H1 (cell line): ENCODE data around the gene FGF12. TPM values are rescaled to one million over a fixed set of nuclear protein-coding genes. Genes with fewer than 3 reads are reported as not detected.

Experiments
- CREB1 ChIP-seq: IDR thresholded peaks from 2 replicates; pipeline ENCODE4 v1.6.1; 2012; ENCODE audit warnings: inconsistent platforms
- GABPA ChIP-seq: IDR thresholded peaks from 2 replicates; pipeline ENCODE4 v1.6.1; 2011; ENCODE audit warnings: mild to moderate bottlenecking, low read length, moderate library complexity, borderline replicate concordance; ENCODE audit not compliant: insufficient read depth
- HDAC2 ChIP-seq, 2 experiments: fragments of 300-600 bp in 1 of 2; sonication (generic) in 1 of 2; IDR thresholded peaks; 2 replicates each; pipeline ENCODE4 v1.6.1; 2011 to 2012; ENCODE audit warnings: low read depth in 2 of 2, low read length in 2 of 2, mild to moderate bottlenecking in 2 of 2, moderate library complexity in 2 of 2, borderline replicate concordance in 1 of 2, inconsistent platforms in 1 of 2
- KDM1A ChIP-seq: fragments of 200-600, 300-600 bp; sonication (generic); IDR thresholded peaks from 2 replicates; pipeline ENCODE4 v1.7.1; 2016; ENCODE audit warnings: mild to moderate bottlenecking, low read length, borderline replicate concordance
- RNF2 ChIP-seq: fragments of 200-900, 300-1000 bp; sonication (generic); IDR thresholded peaks from 2 replicates; pipeline ENCODE4 v1.7.1; 2016; ENCODE audit warnings: borderline replicate concordance, low read depth, mild to moderate bottlenecking, antibody characterized with exemption, low read length; ENCODE audit not compliant: poor library complexity, severe bottlenecking; ENCODE audit errors: missing control alignments
- SIRT6 ChIP-seq: IDR thresholded peaks from one replicate; pipeline ENCODE4 v1.7.1; 2012; ENCODE audit warnings: low read length, inconsistent platforms
- TBP ChIP-seq: IDR thresholded peaks from 2 replicates; pipeline ENCODE4 v1.6.1; 2011; ENCODE audit warnings: low read depth, low read length, improper control_type of control experiment
- TEAD4 ChIP-seq: IDR thresholded peaks from 2 replicates; pipeline ENCODE4 v1.6.1; 2012; ENCODE audit warnings: low read depth, low read length, inconsistent platforms, mixed read lengths
- polyA plus RNA-seq, 7 experiments: library from polyadenylated mRNA; depleted of rRNA in 3 of 7; stranded (reverse) in 5 of 7; unstranded in 2 of 7; fragments of >200 nt in 5 of 7; fragments of 200-250 nt in 2 of 7; gene quantifications; 1 replicate in 5 of 7; 2 replicates in 1 of 7; 4 replicates in 1 of 7; pipeline versions ENCODE4 v1.2.1 to v1.2.3, GENCODE V29; 2011 to 2013; ENCODE audit warnings: missing spikeins in 2 of 7, mixed read lengths in 2 of 7
- total RNA-seq: library from RNA; stranded (reverse); fragmentation: NEBNext Ultra II Directional; extraction: Animal tissue kit (Norgen Biotek cat#: 25700); gene quantifications from 2 replicates; pipeline ENCODE4 v1.2.1, GENCODE V29; 2021

FGF12 gene
- total and polyA plus RNA-seq, 2 of the 8 experiments (the other 6 are each of a cell fraction or from before 2014, with no cell fraction given): 4.1 to 16.6 TPM

DNA sequence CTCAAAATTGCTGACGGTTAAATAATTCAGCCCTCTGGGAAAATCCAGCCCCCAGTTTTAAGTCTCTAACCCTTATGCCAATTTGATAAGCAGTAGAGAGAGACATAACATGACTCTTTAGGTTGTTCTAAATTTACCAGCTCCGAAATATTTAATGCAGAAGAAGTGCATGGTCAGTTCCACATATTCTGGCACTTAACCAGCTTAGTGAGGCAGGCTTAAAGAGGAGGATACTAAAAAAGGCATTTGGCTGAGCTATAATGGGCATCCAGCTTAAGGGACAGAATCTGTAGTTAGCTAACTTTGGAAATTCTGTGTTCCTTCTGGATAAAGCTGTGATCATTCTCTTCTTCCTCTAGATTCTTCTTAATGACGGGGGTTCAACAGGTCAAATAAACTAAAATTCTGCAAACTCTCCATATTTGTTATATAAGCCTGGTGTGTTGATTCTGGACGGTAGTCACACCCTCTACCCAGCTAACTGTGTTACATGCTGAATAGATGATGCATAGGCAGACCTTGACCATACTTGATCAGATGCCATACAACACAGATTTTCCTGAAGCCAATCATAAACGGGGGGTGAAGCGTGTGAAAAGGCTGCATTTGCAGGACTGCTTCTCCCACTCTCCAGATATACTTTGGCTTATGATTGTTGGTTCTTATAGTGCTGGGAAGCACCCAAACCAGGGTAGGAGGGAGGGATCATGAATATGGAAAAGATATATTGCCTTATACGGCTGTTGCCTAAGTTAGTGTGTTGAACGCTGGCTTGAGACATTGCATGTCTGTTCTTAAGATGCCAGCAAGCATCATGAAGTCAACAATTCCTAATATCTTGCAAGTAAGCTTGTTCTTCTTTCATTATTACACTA lies 118.4 kb downstream of the FGF12 start (continued):
- TF ChIP-seq TEAD4 (no peak), KDM1A (no peak), GABPA (no peak), RNF2 (no peak), TBP (no peak), HDAC2 (IDR thresholded peaks at IDR 0.05; ENCODE audit: borderline replicate concordance in 1 of 2, low read depth in 2 of 2, low read length in 2 of 2) (no peak), CREB1 (no peak), SIRT6 (no peak)
